LNCaP clone FGC (cell line): ENCODE measurements around the gene CDC37L1.

ENCODE experiments used
- DNase-seq: peaks from one replicate; pipeline ENCODE4 v3.0.0-alpha.2; 2011; ENCODE audit warnings: low read depth
- H3K4me3 ChIP-seq: 2 replicates; pipeline ENCODE4 v1.5.1; 2011; ENCODE audit warnings: mild to moderate bottlenecking, low read depth, low read length, control low read depth
- TF ChIP-seq, protein P1 (sequence below): IDR thresholded peaks from 2 replicates; pipeline ENCODE4 v1.5.1; 2012; ENCODE audit warnings: mild to moderate bottlenecking; ENCODE audit not compliant: control insufficient read depth, insufficient read depth; ENCODE audit errors: extremely low read depth

Gene CDC37L1

DNA sequence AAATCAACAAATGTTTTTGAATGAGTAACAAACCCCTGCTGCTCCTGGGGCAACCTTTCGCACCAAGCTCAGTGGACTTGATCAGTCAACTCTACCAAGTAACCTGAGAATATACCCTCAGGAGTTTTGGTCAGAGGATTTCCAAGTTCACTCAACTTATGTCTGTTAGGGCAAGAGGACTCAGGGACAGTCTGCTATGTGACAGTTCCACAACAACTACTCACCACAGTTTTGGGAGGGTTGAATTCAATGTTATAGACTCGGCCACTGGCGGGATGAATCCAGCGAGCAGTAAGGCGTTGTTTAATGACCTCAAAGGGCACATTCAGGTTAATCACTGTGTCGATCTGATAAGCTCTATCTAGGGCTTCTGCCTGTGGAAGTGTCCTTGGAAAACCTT is 39.5 kb downstream of the CDC37L1 start:
- DNase-seq: no peak
- no peak overlapping the region for H3K4me3 ChIP-seq
- TF ChIP-seq, protein P1, sequence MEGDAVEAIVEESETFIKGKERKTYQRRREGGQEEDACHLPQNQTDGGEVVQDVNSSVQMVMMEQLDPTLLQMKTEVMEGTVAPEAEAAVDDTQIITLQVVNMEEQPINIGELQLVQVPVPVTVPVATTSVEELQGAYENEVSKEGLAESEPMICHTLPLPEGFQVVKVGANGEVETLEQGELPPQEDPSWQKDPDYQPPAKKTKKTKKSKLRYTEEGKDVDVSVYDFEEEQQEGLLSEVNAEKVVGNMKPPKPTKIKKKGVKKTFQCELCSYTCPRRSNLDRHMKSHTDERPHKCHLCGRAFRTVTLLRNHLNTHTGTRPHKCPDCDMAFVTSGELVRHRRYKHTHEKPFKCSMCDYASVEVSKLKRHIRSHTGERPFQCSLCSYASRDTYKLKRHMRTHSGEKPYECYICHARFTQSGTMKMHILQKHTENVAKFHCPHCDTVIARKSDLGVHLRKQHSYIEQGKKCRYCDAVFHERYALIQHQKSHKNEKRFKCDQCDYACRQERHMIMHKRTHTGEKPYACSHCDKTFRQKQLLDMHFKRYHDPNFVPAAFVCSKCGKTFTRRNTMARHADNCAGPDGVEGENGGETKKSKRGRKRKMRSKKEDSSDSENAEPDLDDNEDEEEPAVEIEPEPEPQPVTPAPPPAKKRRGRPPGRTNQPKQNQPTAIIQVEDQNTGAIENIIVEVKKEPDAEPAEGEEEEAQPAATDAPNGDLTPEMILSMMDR: no peak

DNA sequence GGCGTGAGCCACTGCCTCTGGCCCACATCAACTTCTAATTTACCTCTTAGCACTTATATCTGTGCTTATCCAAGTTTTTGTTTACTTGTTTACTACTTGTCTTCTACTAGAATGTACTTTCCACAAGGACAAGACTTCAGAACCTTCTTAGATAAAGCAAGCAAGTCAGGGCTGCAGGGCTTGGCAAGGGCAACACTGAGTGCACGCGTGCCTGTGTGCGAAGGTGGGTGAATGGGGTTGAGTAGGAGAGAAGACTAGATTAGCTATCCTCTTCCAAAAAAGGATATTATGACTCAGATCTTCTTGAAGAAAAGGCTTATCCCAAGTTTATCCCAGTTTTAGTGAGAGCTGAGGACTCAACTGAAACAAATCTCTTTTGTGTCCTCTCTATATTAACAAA is 42.4 kb downstream of the CDC37L1 start:
- H3K4me3 ChIP-seq: no peak overlapping the region
- no peak for DNase-seq
- TF ChIP-seq, protein P1: no peak

DNA sequence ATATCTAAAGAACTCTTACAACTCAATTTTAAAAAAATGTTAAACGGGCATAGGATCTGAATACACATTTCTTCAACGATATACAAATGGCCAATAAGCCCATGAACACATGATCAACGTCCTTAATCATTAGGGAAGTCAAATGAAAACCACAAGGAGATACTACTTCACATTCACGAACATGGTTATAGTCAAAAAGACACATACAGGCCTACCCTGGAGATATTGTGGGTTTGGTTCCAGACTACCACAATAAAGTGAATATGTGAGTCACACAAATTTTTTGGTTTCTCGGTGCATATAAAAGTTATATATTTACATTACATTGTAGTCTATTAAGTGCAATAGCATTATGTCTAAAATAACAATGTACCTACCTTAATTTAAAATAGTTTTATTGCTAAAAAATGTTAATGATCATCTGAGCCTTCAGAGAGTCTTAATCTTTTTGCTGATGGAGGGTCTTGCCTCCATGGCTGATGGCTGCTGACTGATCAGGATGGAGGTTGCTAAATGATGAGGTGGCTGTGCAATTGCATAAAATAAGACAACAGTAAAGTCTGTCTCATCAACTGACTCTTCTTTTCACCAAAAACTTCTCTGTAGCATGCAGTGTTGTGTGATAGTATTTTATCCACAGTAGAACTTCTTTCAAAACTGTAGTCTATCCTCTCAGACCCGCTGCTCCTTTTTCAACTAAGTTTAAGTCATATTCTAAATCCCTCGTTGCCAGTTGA is 46.5 kb downstream of the CDC37L1 start:
- TF ChIP-seq, protein P1: no peak
- no peak overlapping the region for H3K4me3 ChIP-seq
- DNase-seq: no peak

DNA sequence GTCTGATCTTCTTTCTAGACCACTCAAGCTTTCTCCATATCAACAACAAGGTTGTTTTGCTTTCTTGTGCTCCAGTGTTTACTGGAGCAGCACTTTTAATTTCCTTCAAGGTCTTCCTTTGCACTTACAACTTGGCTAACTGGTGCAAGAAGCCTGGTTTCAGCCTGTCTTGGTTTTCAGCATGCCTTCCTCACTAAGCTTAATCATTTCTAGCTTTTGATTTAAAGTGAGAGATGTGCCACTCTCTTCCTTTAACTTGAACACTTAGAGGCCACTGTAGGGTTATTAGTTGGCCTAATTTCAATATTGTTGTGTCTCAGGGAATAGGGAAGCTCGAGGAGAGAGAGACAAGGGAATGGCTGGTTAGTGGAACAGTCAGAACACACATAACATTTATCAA is 48.2 kb downstream of the CDC37L1 start:
- TF ChIP-seq, protein P1: no peak
- H3K4me3 ChIP-seq: no peak overlapping the region
- no peak for DNase-seq

DNA sequence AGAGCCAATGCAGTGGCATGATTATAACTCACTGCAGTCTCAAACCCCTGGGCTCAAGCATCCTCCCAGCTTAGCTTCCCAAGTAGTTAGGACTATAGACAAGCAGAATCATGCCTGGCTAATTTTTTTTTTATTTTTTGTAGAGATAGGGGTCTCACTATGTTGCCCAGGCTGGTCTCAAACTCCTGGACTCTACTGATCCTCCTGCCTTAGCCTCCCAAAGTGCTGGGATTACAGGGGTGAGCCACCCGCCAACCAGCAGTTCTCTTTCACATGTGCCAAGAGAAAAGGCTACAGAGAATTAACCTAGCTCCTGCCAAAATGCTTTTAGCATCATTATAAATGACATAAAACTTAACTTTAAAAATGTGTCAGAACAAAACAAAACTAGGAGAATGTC is 53.5 kb downstream of the CDC37L1 start:
- TF ChIP-seq, protein P1: no peak
- H3K4me3 ChIP-seq: no peak overlapping the region
- no peak for DNase-seq

DNA sequence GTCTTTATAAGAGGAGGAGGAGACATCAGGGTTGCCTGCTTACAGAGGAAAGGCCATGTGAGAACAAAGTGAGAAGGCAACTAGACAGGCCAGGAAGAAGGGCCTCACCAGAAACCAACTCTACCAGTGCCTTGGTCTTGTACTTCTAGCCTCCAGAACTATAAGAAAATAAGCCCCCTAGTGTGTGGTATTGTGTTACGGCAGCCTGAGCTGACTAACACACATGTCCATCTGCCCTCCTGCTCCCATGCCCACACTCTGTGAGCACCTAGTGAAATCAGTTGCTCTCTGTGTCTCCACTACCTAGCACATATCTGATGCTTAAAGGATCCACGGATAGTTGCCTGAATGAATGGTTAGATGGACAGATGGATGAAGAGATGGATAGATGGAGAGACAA is 54.8 kb downstream of the CDC37L1 start:
- H3K4me3 ChIP-seq: no peak overlapping the region
- TF ChIP-seq, protein P1: no peak
- DNase-seq: no peak
